CD4-positive, alpha-beta T cell treated with Interleukin-6 at 100 ng/mL for 8 hours (primary cell): ENCODE data around the gene CHCHD6.

ENCODE experiments used
- DNase-seq: peaks from one replicate; pipeline ENCODE4 v3.0.0-alpha.2; 2020; ENCODE audit warnings: mixed read lengths, low spot score

Gene CHCHD6

DNA sequence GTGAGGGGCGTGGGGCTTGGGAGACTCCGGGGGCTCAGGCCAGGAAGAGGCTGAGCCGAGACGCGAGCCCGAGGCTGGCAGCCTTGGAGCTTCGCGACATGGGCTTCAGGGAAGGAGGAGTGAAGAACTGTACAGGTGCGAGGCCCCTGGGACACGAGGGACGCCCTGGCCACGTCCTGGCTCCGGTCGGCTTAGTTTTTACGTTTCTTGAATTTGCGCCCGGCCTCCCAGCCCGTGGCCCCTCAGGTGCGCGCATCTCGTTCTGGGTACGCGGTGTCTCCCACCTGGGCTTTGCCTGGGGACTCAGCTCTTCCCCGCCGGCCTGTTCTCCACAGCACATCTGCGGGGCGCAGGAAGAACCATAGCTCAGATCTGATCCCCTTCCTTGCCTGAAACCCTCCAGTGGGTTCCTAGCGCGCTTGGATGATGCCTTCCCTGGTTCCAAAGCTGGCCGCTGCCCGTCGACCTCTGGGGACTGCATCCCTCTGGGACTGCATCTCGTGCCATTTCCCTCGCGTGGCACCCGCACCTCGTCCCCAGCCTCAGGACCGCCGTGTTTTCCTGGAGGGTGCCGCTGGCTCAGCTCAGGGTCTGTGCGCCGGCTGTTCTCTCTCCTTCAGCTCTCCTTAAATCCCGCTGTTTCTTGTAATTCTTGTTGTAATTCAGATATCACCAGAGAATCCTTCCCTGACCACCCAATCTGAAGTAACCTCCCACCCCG lies 614 bp downstream of the CHCHD6 start:
- no peak for DNase-seq

DNA sequence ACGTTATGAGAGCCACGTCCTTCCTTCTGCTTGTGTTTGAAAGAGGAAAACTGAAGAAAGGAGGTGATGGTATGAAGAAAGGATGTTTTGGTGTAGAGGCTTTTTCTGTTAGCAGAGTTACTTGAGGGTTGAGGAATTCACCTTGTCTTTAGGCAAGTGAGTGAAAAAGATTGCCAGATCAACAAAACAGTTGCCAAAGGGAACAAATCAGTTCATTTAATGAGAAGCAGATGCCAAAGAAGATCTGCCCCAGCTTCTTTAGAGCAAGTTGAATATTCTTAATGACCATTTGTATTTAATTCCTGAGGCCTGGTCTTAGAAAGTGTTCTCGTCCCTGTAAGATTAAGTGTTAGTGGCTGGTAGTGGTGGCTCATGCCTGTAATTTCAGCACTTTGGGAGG lies 2.6 kb downstream of the CHCHD6 start:
- no peak for DNase-seq

DNA sequence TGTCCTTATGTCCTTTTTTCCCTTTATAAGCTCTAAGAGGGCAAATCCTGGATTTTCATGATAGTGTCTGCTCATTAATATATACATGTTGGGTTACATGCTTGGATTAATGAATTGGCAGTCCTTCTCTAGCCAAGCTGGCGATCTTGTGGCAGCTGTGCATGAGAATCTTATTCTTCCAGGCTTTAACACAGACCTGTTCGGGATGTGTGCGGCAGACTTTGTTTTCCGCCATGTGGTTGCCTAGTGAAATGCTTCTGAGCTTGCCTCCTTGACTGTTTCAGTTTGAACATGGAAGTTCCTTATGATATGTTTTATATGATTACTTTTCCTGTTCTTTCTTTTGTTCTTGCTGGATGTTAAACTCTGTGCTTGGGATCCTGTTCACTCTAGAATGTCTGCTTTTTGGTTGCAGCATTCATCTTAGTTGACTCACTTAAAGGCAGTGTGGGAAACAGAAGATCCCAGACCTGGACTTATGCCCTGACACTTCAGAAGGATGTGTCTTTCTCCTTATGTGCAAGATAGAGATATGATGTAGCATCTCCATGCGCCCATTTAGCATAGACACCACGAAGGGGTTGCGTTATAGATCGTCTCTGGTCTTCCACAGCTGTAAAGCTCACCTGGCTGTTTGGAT lies 7.2 kb downstream of the CHCHD6 start:
- DNase-seq = no peak

DNA sequence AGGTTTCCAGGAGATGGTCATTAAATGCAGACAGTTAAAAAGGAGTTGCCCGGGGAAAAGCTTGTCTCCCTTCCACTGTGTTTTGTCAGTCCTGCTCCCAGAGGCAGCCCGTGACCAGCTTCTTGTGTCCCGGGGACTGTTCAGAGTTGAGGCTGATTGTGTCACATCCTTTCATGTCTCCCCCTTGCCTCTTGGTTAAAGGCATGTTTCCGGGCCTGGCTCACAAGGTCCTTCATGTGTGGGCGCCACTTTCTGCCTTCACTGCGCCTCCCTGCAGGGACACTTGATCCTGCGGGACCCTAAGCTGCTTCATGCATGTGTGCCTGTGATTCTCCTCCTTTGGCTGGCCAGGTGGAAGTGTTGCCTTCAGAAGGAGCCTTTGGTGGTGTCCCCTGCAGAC lies 9.2 kb downstream of the CHCHD6 start:
- no peak for DNase-seq

DNA sequence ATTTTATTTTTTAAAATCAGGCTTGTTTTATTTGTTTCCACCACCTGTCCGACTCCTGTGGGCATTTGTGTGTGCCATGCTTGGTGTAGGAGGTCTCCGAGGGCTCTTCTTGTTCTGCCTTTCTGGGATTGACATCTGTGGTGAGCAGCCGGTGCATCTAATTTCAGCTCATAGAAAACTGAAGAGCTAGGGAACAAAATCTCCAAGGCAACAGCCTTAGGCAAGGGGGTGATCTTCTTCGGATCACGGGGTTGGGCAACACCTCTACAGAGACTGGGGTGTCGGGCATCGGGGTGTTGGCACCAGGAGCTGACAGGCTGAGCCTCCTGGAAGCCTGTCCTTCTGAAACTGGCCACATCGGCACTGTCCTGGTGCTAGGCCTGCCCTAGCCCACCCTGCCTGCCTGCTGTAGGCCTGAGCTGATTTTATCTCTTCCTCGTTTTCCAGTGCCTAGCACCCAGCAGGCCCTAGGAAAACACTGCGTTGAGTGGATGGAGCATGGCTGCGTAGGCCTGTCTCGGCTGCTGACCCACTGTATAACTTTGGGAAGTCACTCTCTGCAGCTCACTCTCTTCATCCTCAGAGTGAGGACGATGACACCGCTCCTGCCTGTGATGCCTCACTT lies 10.3 kb downstream of the CHCHD6 start:
- no peak for DNase-seq

DNA sequence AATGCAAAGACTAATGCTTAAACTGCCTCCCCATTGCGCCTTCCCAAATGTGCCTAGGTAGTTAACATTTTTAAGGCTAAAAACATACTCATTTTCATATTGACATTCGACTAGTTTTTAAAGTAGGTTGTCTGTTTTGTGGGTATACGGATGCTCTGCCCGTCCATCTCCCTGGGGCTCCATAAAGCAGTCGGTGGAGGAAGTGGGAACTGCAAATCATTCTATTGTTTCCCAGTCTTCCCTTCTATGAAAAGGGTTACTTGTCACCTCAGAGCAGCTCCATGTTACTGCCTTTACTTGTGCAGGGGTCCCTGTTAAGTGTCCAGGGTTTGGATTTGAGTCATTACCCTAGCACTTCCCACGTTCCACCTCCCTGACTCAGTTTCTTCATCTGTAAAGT lies 10.9 kb downstream of the CHCHD6 start:
- no peak for DNase-seq

DNA sequence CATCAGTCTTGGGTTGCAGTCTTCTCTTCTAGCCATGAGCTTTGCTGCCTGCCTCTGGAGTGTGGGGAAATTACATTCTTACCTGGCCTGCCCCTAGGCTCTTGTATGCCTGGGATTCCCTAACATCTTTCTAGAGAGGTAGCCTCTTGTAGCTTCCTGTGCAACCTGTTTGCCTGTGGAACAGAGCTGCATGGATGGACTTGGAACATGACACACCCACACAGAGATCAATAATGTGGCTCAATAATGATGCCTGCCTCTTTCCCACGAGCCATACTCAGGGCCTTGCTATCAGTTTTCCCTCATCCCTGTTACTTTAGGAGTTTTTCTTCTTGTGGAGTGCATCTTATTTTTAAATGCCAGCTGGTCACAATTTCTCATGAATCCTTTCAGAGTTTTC lies 11.4 kb downstream of the CHCHD6 start:
- DNase-seq = no peak

DNA sequence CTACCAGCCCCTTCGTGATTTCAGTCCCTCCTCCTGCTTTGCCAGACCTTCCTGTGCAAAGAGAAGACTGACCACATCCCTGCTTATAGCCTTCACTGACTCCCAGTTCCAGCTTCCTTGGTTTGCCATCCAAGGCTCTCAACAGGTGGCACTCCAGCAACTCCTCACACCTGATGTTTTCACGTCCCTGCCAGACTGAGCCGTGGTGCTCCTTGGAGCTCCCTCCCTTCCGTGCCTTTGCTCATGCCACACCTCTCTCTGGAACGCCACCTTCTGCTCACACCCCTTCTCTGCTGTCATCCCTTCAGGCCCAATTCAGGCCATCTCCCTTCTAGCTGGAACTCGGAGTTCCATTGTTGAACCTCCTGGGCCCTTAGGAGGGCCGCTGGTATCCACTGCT lies 12.0 kb downstream of the CHCHD6 start:
- no peak for DNase-seq

DNA sequence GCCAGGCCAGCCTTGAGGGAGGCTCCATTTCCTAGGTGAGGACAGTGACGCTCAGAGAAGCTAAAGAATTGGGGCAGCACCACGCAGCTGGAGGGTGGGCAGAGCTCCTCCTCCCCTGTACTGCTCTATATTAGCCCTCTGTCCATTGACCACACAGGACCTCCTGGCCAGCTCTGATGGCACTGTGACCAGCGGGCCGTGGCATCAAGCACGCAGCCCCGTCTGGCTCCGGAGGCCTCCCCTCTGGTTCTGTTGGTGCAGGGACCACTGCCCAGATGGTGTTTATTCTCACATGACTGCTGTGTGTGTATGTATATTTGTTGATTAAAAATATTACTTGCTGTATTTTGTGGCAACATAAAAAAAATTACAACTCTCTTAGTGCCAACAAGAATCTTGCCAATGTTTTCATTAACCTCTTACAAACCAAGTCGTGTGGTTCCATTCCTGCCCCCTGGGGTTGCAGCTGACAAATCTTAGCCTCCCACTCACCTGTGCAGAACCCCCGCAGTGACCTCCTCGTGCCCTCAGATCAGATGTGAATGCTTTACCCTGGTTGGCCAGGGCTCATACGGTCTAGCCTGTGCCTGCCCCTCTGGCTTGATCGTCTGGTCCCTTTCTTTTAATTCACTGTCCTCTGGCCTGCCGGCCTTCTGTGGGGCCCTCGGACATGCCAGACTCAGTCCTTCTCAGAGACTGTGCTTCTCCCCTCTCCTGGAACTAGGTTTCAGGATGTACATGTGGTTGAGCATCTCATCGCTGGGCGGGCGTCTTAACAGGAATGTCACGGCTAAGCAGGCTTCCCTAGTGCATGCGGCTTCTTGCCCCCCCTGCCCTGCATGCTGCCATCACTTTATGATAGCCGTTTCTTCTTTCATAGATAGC lies 14.8 kb downstream of the CHCHD6 start:
- DNase-seq = no peak

DNA sequence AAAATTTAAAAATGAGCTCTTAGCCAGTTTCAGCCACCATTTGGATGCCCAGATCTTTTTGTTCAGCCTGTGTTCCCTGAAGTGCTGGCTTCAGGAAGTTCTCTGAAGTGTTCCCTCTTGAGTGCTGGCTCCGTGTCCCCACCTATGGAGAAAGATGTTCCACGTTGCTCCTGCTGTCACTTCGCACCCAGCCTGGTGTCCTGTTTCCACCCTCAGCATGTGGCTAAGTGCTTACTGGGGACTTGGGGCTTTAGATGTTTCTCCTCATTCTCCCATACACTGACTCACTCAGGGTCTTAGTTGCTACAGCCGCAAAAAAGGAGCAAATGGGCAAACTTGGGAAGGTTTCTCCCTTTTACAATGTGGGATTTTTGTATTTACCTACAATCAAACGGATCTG lies 16.6 kb downstream of the CHCHD6 start:
- DNase-seq = no peak

DNA sequence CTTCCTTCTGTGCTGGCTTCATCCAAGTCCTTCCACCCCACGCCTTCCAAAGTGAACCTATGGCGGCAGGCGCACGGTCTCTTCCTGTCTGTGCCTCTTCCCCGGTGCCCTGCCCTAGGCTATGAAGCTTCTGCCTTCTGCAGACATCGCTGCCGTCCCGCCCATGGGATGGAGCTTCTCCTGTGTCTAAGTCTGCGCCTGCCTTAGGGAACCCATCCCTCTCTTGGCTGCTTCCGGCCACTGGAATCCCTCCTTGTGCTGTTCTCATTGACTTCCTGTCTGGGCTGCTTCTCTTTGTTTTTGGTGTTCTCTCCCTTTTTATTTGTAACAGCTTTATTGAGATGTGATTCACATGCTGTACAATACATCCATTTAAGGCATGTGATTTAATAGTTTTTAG lies 17.2 kb downstream of the CHCHD6 start:
- no peak for DNase-seq

DNA sequence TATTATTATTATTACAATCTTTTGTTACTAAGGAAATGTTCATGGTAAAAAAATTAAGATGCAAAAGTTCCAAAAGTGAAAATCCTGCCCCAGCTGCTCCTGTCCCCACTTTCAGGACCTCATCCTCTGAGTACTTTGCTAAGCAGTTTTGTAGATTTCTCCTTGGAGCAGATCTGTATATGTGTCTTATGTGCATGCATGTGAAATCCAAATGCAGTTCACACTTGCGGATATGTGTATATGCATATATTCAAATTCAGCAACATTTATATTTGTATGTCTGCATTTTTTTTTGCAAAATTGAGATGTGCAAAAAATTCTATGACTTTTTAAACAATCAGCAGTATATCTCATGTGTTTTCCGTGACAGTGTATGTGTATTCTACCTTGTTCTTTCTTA lies 19.2 kb downstream of the CHCHD6 start:
- no peak for DNase-seq

DNA sequence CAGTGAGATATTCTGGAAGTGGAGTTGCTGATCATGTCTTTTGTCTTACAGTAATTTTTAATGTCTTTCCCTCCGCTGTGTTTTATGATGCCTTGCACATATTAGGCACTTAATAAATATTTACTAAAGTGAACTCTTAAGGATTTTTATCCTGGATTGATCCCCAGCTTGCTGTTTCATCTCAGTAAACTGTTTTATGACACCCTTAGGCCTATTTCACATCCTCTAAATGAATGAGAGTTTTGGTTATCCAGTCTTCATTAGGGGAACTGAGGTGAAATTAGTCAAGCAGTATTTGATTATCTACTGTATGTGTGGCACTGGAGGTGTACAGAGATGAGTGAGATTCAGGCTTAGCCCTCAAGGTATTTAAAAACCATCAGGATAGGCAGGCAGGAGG lies 19.8 kb downstream of the CHCHD6 start:
- DNase-seq = no peak

DNA sequence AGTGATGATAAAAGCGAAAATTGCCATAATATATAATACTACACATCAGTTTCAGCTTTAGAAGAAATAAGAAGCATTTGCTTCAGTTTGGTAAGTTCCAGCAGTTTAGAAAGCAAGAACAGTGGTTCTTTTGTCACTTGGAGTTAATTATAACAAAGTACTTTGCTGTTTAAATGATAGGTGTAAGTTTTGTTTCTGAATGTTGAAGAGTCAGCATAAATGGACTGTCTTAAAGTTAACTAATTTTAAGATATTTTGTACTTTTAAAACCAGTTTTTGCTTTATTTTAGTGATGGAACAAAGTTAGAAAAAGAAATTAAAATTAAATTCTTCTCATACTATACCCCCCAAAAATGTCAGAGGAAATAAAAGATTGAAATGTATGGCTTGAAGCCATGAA lies 24.6 kb downstream of the CHCHD6 start:
- no peak for DNase-seq

DNA sequence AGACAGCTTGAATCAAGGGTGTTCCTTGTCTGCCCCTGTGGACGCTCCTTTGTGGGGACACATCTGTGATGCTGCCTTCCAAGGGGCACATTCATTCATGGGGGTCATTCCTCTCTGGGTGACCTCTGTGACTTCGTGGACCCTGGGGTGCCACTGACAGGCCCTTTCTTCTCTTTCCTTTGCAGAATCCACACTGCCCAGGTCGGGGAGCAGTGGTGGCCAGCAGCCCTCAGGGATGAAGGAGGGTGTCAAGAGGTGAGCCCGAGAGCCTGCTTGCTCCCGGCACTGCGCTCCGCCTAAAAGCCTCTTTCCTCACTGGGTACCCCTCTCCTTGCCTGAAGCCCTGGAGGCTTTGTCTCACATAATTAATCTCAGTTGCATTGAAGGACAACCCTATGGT lies 26.3 kb downstream of the CHCHD6 start:
- no peak for DNase-seq

DNA sequence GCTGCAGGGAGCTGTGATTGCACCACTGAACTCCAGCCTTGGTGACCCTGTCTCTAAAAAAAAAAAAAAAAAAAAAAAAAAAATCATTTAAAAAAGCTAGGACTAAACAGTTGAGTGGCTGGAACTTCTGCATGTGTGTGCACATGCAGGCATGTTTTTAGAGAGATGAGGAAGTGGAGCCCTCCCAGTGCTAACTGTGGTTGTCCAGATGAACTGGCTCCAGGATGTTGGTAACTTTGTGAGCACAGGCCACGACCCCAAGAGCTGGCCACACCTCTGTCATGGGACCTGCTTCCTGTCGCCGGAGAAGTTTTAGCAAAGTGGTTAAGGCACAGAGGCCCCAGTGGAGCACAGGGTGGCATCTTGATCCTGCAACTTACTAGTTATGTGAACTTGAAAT lies 27.0 kb downstream of the CHCHD6 start:
- no peak for DNase-seq

DNA sequence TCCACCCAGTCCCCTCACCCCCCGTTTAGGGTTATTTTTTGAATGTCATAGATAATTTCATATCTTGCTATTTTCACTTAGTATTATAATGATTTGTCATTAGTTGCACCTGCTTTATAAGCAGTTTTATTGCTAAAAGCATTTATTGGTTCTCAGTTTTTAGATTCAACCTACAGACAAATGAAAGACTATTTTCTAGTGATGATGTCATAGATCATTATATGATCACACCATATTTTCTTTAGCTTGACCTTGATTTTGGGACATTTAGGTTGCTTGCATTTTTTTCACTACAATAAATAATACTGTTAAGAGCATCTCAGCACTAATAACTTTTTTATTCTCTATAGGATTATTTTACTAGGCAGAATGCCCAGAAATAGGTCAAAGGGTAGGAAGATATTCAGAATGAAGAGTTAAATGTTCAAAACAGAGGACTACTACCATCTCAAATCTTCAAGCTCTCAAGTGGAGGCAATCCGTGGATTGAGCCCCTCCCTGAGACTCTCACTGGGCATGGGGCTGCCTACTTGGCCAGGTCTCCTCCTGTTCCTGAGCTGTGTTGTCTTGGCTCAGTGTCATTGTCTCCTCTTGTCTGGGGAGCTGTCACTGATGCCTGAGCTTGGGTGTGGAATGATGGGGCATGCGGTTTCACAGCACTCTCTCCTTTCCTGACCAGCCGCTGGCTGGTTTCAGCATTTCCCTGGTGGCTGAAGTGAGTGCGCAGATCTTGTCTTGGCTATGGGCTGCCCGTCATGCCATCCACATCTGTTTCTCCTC lies 28.4 kb downstream of the CHCHD6 start:
- no peak for DNase-seq

DNA sequence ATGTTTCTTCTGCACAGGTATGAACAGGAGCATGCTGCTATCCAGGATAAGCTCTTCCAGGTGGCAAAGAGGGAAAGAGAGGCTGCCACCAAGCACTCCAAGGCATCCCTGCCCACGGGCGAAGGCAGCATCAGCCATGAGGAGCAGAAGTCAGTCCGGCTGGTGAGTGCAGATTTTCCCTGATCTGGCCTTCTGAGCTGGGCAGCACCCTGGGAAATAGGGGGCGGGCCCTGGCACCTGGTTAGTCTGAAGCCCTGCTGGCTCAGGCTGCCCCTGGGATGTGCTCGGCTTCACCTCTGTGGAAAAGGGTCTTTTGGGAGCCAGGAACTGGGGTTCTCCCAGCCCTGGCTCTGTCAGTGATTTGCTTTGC lies 29.0 kb downstream of the CHCHD6 start:
- DNase-seq = no peak

DNA sequence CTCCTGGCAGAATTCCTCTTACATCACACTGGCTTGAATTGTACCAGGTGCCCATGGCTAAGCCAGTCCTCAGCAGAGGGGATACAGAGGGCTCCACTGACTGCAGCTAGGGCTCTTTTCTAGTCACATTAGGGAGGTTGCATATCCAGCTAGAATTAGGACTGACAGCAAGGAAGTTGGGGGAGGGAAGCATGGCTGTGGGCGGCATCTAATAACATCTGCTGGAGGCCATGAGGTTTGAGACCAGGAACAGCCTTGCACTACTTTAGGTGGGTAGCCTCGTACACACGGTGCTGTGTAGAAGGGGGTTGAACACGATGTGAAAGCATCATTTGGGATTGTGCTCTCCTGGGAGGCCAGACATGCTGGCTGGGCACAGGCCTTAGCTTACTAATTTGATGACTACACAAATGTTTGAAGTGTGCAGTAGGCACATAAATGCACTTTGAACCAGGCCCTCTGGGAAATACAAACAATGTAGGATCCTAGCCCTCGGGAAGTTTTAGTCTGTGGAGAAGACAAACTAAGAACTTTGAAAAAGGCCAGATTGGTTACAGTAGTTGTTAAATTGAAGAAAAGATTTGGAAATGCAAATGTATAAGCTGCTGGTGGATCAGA lies 30.2 kb downstream of the CHCHD6 start:
- no peak for DNase-seq

DNA sequence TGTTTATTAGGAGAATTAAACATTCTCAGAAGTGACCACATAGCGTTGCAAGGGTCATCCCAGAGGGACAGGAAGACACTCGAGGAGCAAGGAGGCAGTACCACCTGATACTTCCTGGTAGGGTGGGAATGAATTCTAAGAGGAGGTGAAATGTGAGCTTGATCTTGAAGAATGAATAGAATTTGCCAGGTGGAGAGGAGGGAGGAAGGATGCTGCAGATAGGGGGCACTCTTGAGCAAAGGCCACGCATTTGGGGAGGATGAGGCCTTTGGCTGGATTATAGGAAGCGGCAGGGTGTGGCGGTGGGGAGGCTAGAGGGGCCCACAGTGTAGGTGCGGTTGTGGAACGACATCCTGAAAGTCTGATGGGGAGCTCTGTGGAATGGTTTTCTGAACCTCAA lies 33.5 kb downstream of the CHCHD6 start:
- no peak for DNase-seq

DNA sequence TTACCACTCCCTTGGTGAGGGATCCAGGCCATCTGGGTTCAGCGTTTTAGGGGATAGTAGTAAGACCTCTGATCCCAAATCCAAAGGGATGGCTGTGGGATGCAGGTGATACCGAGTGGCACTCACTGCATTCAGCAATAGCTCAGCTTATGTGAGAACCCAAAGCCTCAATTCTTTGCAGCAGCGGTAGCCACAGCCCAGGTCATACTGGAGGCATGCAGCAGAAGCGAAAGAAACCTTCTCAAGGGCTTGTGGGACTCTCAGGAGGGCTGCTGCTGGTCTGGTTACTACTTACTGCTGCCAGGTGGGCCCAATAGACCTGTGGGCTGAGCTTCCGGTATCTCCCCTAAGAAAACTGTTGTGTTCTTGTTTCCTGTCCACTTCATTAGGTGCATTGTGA lies 38.0 kb downstream of the CHCHD6 start:
- DNase-seq = no peak

DNA sequence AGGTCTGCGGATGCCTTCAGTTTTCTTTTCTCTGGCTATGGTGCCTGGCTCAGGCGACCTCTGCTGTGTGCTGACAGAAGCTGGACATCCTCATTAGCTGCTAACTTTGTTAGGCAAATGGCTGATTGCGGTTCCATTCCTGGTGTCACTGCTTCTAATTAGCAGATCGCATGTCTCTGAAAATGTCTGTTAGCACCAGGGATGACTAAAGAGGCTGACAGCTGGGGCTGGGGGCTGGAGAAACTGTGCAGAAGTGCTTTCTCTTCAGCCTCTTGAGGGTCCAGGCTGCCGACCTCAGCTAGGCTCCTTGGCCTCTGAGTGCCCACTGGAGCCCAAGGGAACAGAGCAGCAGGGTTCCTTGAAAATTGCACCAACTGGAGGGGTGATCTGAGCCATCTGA lies 39.3 kb downstream of the CHCHD6 start:
- DNase-seq = no peak
